PC-3 (cell line): Measurements from ENCODE around the gene HDAC4.

Experiments
- CTCF ChIP-seq: fragments of 300-600 bp; sonication (generic); conservative IDR thresholded peaks from 2 replicates; pipeline ENCODE4 v1.5.1; 2017; ENCODE audit warnings: antibody characterized with exemption, low read depth, mild to moderate bottlenecking, low read length
- EZH2 ChIP-seq: fragments of 300-600 bp; sonication (generic); IDR thresholded peaks from one replicate; pipeline ENCODE4 v1.6.1; 2017; ENCODE audit warnings: antibody characterized with exemption, mild to moderate bottlenecking, low read length; ENCODE audit not compliant: unreplicated experiment
- EZH2phosphoT487 ChIP-seq: fragments of 300-600 bp; sonication (generic); IDR thresholded peaks from 2 replicates; pipeline ENCODE4 v1.6.1; 2018; ENCODE audit warnings: mild to moderate bottlenecking, antibody characterized with exemption, low read length, borderline replicate concordance

- TF ChIP-seq EZH2phosphoT487 (no peak), EZH2 (no peak), CTCF (no peak)
These were observed 343.3 kb downstream of the HDAC4 start for GRCh38 chr2:239057533-239057932.
